H1 (cell line): ENCODE measurements around the gene BCAS1. TPM values are rescaled to one million over a fixed set of nuclear protein-coding genes. Genes with fewer than 3 reads are reported as not detected.

ENCODE experiments used
- CTCF ChIA-PET: fragments of 300-600 bp; sonication (Branson Sonifier 250); formaldehyde crosslinking; loops from one replicate; lab custom pipeline; 2021; ENCODE audit not compliant: partially characterized antibody; lab: Charles Lee
- POLR2A ChIA-PET: fragments of 300-600 bp; sonication (Branson Sonifier 250); formaldehyde crosslinking; loops from one replicate; lab custom pipeline; 2021; ENCODE audit warnings: inconsistent platforms; ENCODE audit not compliant: partially characterized antibody; lab: Charles Lee
- DNase-seq, 2 experiments: peaks; one replicate each; pipeline versions ENCODE4 v3.0.0 to v3.0.0-alpha.2; 2010 to 2022; ENCODE audit warnings: low spot score in 2 of 2, low read depth in 1 of 2, mixed read lengths in 1 of 2
- FAIRE-seq: peaks from 2 replicates; lab custom pipeline; 2011; peaks lifted over from hg19 to GRCh38; lab: Jason Lieb, UNC
- H2AFZ ChIP-seq: 2 replicates; pipeline ENCODE4 v1.8.1; 2012; ENCODE audit warnings: low read length, inconsistent platforms
- H2AK5ac ChIP-seq: 2 replicates; pipeline ENCODE4 v1.6.1; 2013; ENCODE audit warnings: low read depth, low read length
- H2BK120ac ChIP-seq: replicated peaks from 2 replicates; pipeline ENCODE3; 2013; ENCODE audit warnings: low read depth, low read length, inconsistent platforms
- H2BK12ac ChIP-seq: 2 replicates; pipeline ENCODE4 v1.6.1; 2013; ENCODE audit warnings: low read depth, low read length
- H2BK15ac ChIP-seq: 2 replicates; pipeline ENCODE4 v1.6.1; 2013; ENCODE audit warnings: low read length
- H2BK20ac ChIP-seq: 2 replicates; pipeline ENCODE4 v1.6.1; 2013; ENCODE audit warnings: low read length
- H2BK5ac ChIP-seq: 2 replicates; pipeline ENCODE4 v1.6.1; 2013; ENCODE audit warnings: low read depth, low read length
- H3K14ac ChIP-seq: 2 replicates; pipeline ENCODE4 v1.6.1; 2013; ENCODE audit warnings: inconsistent platforms; ENCODE audit not compliant: insufficient read length
- H3K18ac ChIP-seq: 2 replicates; pipeline ENCODE4 v1.6.1; 2013; ENCODE audit warnings: low read length; ENCODE audit errors: extremely low read depth
- H3K23ac ChIP-seq: 2 replicates; pipeline ENCODE4 v1.6.1; 2013; ENCODE audit warnings: inconsistent platforms; ENCODE audit not compliant: insufficient read length
- H3K23me2 ChIP-seq: 2 replicates; pipeline ENCODE4 v1.6.1; 2013; ENCODE audit warnings: low read depth, low read length
- H3K27ac ChIP-seq: 2 replicates; pipeline ENCODE4 v1.6.1; 2011; ENCODE audit warnings: low read depth, low read length, inconsistent platforms
- H3K27me3 ChIP-seq, 4 experiments: replicated peaks in 1 of 4; 1 replicate in 1 of 4; 2 replicates in 3 of 4; pipeline versions ENCODE4 v1.6.1 to v1.8.1; 2011 to 2013; ENCODE audit warnings: low read length in 3 of 4, mild to moderate bottlenecking in 3 of 4, inconsistent platforms in 2 of 4, mixed read lengths in 2 of 4, moderate library complexity in 1 of 4; ENCODE audit not compliant: control insufficient read depth in 3 of 4, insufficient read depth in 3 of 4; ENCODE audit errors: extremely low read depth in 1 of 4
- H3K36me3 ChIP-seq, 4 experiments: 2 replicates each; pipeline versions ENCODE4 v1.6.1 to v1.8.1; 2011 to 2013; ENCODE audit warnings: mild to moderate bottlenecking in 4 of 4, low read length in 3 of 4, moderate library complexity in 2 of 4, control low read depth in 1 of 4, inconsistent platforms in 1 of 4; ENCODE audit not compliant: insufficient read depth in 4 of 4, control insufficient read depth in 2 of 4
- H3K4ac ChIP-seq: replicated peaks from 2 replicates; pipeline ENCODE3; 2013; ENCODE audit warnings: low read length, low read depth, mixed read lengths, inconsistent platforms; ENCODE audit not compliant: insufficient read length
- H3K4me1 ChIP-seq, 4 experiments: replicated peaks in 1 of 4; 1 replicate in 1 of 4; 2 replicates in 3 of 4; pipeline versions ENCODE4 v1.6.1 to v1.8.1; 2011 to 2013; ENCODE audit warnings: low read length in 3 of 4, inconsistent platforms in 2 of 4, mixed read lengths in 1 of 4; ENCODE audit not compliant: insufficient read depth in 4 of 4, control insufficient read depth in 3 of 4
- H3K4me2 ChIP-seq, 2 experiments: 2 replicates each; pipeline versions ENCODE4 v1.6.1 to v1.8.1; 2011 to 2013; ENCODE audit warnings: low read depth in 2 of 2, low read length in 2 of 2, control low read depth in 1 of 2, inconsistent platforms in 1 of 2, mild to moderate bottlenecking in 1 of 2; ENCODE audit not compliant: insufficient read depth in 1 of 2
- H3K4me3 ChIP-seq, 4 experiments: fragments of 200-600, 300-600 bp in 1 of 4; sonication (generic), shearing (Covaris generic), sonication (Bioruptor Twin) in 1 of 4; 2 replicates each; pipeline versions ENCODE4 v1.5.1 to v1.8.1; 2011 to 2016; ENCODE audit warnings: low read length in 4 of 4, low read depth in 3 of 4, control low read depth in 2 of 4, inconsistent platforms in 2 of 4, mild to moderate bottlenecking in 2 of 4, mixed read lengths in 1 of 4, moderate library complexity in 1 of 4; ENCODE audit not compliant: insufficient read depth in 2 of 4; ENCODE audit errors: extremely low read depth in 1 of 4
- H3K56ac ChIP-seq: replicated peaks from 2 replicates; pipeline ENCODE3; 2013; ENCODE audit warnings: low read depth, mild to moderate bottlenecking, mixed read lengths, low read length, inconsistent platforms; ENCODE audit not compliant: insufficient read length
- H3K79me1 ChIP-seq: 2 replicates; pipeline ENCODE4 v1.6.1; 2013; ENCODE audit warnings: low read depth, low read length, control low read depth
- H3K79me2 ChIP-seq, 2 experiments: 2 replicates each; pipeline versions ENCODE4 v1.6.1 to v1.8.1; 2012 to 2013; ENCODE audit warnings: low read length in 2 of 2, mild to moderate bottlenecking in 2 of 2, inconsistent platforms in 1 of 2; ENCODE audit not compliant: insufficient read depth in 2 of 2, control insufficient read depth in 1 of 2
- H3K9ac ChIP-seq, 4 experiments: replicated peaks in 1 of 4; 1 replicate in 1 of 4; 2 replicates in 3 of 4; pipeline versions ENCODE4 v1.6.1 to v1.8.1; 2011 to 2013; ENCODE audit warnings: low read depth in 3 of 4, low read length in 3 of 4, control low read depth in 2 of 4, mild to moderate bottlenecking in 2 of 4, moderate library complexity in 2 of 4, inconsistent platforms in 1 of 4; ENCODE audit errors: extremely low read depth in 1 of 4
- H3K9me3 ChIP-seq, 2 experiments: 2 replicates each; pipeline versions ENCODE4 v1.6.1 to v1.8.1; 2012 to 2013; ENCODE audit warnings: mild to moderate bottlenecking in 2 of 2, moderate library complexity in 2 of 2, control low read depth in 1 of 2, inconsistent platforms in 1 of 2, low read depth in 1 of 2, low read length in 1 of 2, mixed read lengths in 1 of 2; ENCODE audit not compliant: insufficient read depth in 2 of 2
- H4K20me1 ChIP-seq, 2 experiments: replicated peaks in 1 of 2; 2 replicates each; pipeline versions ENCODE3 to v1.8.1; 2011 to 2013; ENCODE audit warnings: inconsistent platforms in 2 of 2, low read length in 2 of 2, mild to moderate bottlenecking in 1 of 2; ENCODE audit not compliant: insufficient read depth in 2 of 2, control insufficient read depth in 1 of 2
- H4K5ac ChIP-seq: 2 replicates; pipeline ENCODE4 v1.6.1; 2013; ENCODE audit warnings: low read length, low read depth, mixed read lengths, inconsistent platforms; ENCODE audit not compliant: insufficient read length
- H4K8ac ChIP-seq: 2 replicates; pipeline ENCODE4 v1.8.0; 2013; ENCODE audit warnings: mild to moderate bottlenecking, moderate library complexity, low read length, inconsistent platforms; ENCODE audit not compliant: insufficient read depth; ENCODE audit errors: extremely low read depth
- H4K91ac ChIP-seq: replicated peaks from 2 replicates; pipeline ENCODE3; 2013; ENCODE audit warnings: low read length, mixed read lengths, inconsistent platforms; ENCODE audit not compliant: insufficient read length
- CHD1 ChIP-seq: IDR thresholded peaks from 2 replicates; pipeline ENCODE4 v1.6.1; 2012; ENCODE audit warnings: low read depth, low read length, improper control_type of control experiment
- MAFK ChIP-seq: IDR thresholded peaks from 2 replicates; pipeline ENCODE4 v1.6.1; 2012; ENCODE audit warnings: low read depth, mild to moderate bottlenecking, improper control_type of control experiment, low read length
- MAX ChIP-seq: IDR thresholded peaks from 2 replicates; pipeline ENCODE4 v1.6.1; 2012; ENCODE audit warnings: inconsistent platforms
- RXRA ChIP-seq: IDR thresholded peaks from 2 replicates; pipeline ENCODE4 v1.6.1; 2011; ENCODE audit warnings: low read depth, mild to moderate bottlenecking, low read length, moderate library complexity; ENCODE audit not compliant: insufficient read depth
- SAP30 ChIP-seq: fragments of 300-600 bp; sonication (generic); IDR thresholded peaks from 2 replicates; pipeline ENCODE4 v1.7.1; 2012; ENCODE audit warnings: low read length, moderate library complexity, mild to moderate bottlenecking, inconsistent platforms; ENCODE audit not compliant: insufficient read depth, insufficient replicate concordance
- WGBS, 2 experiments: shearing (Covaris generic) in 1 of 2; methylation state at CpG; one replicate each; pipeline versions ENCODE4 v1.1.6 to v1.1.7; 2013 to 2015; ENCODE audit warnings: low lambda C conversion rate in 2 of 2, mixed read lengths in 2 of 2, inconsistent platforms in 1 of 2, low coverage in 1 of 2, missing lambda C conversion rate in 1 of 2; ENCODE audit not compliant: insufficient replicate concordance in 2 of 2, insufficient coverage in 1 of 2, insufficient read length in 1 of 2; ENCODE audit errors: extremely low coverage in 1 of 2, missing lambda C conversion rate in 1 of 2; 5-methylcytosine and 5-hydroxymethylcytosine counted together
- polyA plus RNA-seq, 7 experiments: library from polyadenylated mRNA; depleted of rRNA in 3 of 7; stranded (reverse) in 5 of 7; unstranded in 2 of 7; fragments of >200 nt in 5 of 7; fragments of 200-250 nt in 2 of 7; gene quantifications; 1 replicate in 5 of 7; 2 replicates in 1 of 7; 4 replicates in 1 of 7; pipeline versions ENCODE4 v1.2.1 to v1.2.3, GENCODE V29; 2011 to 2013; ENCODE audit warnings: missing spikeins in 2 of 7, mixed read lengths in 2 of 7
- total RNA-seq: library from RNA; stranded (reverse); fragmentation: NEBNext Ultra II Directional; extraction: Animal tissue kit (Norgen Biotek cat#: 25700); gene quantifications from 2 replicates; pipeline ENCODE4 v1.2.1, GENCODE V29; 2021
- TF ChIP-seq, protein P1 (sequence below): IDR thresholded peaks from 2 replicates; pipeline ENCODE4 v1.6.1; 2012; ENCODE audit warnings: inconsistent platforms

The BCAS1 gene
- total and polyA plus RNA-seq, 2 of the 8 experiments (the other 6 are each of a cell fraction or from before 2014, with no cell fraction given): 0.06 to 0.19 TPM

GRCh38 chr20:53964501-53965253 is 105.7 kb downstream of the BCAS1 start:
- Histone ChIP-seq H3K4me2 (no peak overlapping the region), H2BK120ac (no peak overlapping the region), H3K27ac (no peak overlapping the region), H4K5ac (no peak overlapping the region), H3K36me3 (no peaks in the 10 kb centered on the region), H3K79me2 (no peaks in the 10 kb centered on the region), H2BK12ac (no peak overlapping the region), H2BK15ac (no peak overlapping the region), H3K4ac (no peak overlapping the region), H4K91ac (no peak overlapping the region), H3K79me1 (no peaks in the 10 kb centered on the region), H3K27me3 (no peaks in the 10 kb centered on the region), H2BK5ac (no peak overlapping the region), H2AK5ac (no peak overlapping the region), H3K9me3 (no peaks in the 10 kb centered on the region), H4K20me1 (no peaks in the 10 kb centered on the region), H3K4me1 (no peaks in the 10 kb centered on the region), H3K4me3 (no peak overlapping the region), H4K8ac (no peak overlapping the region), H2BK20ac (no peak overlapping the region), H3K18ac (no peak overlapping the region), H3K56ac (no peak overlapping the region), H3K14ac (no peak overlapping the region), H3K23ac (no peak overlapping the region), H3K9ac (no peak overlapping the region), H3K23me2 (no peaks in the 10 kb centered on the region), H2AFZ (no peak overlapping the region)
- FAIRE-seq: no peak
- POLR2A ChIA-PET: no interaction called here
- 91% methylated on average over 4 of the region's 4 CpGs; no CpG with 5 or more reads in 1 of the 2 experiments for WGBS, 2 experiments
- no peak for TF ChIP-seq SAP30
- TF ChIP-seq MAFK: no peak
- no peak for TF ChIP-seq RXRA
- no peak for TF ChIP-seq CHD1
- TF ChIP-seq, protein P1, sequence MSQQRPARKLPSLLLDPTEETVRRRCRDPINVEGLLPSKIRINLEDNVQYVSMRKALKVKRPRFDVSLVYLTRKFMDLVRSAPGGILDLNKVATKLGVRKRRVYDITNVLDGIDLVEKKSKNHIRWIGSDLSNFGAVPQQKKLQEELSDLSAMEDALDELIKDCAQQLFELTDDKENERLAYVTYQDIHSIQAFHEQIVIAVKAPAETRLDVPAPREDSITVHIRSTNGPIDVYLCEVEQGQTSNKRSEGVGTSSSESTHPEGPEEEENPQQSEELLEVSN: no peak
- TF ChIP-seq MAX: no peak
- DNase-seq: no peak
- CTCF ChIA-PET: interaction anchor here (0.6 kb wide), 2 partner anchors 135 to 960 kb away, joined by 3 read pairs; no protein-coding TSS in a partner anchor
